Measurements from ENCODE around the gene SUSD4.
A peak's percentile ranks its signal among the peaks of the same experiment; 100 is the strongest.

The SUSD4 gene

GRCh38 chr1:223211323-223211985 is 152.5 kb downstream of the SUSD4 start:
- no peak for DNase-seq (ENCODE audit: low read depth)

GRCh38 chr1:223210788-223211120 is 153.2 kb downstream of the SUSD4 start:
- DNase-seq (ENCODE audit: low read depth): no peak

GRCh38 chr1:223209992-223210787 is 153.8 kb downstream of the SUSD4 start:
- DNase-seq (ENCODE audit: low read depth): no peak

GRCh38 chr1:223209293-223209898 is 154.6 kb downstream of the SUSD4 start:
- no peak for DNase-seq (ENCODE audit: low read depth)

- no peak for DNase-seq (ENCODE audit: low read depth)
Measured at GRCh38 chr1:223208164-223209076, 155.6 kb downstream of the SUSD4 start.

- peak; percentile 8 for DNase-seq (ENCODE audit: low read depth)
Measured at GRCh38 chr1:223207293-223208066, 156.5 kb downstream of the SUSD4 start.

GRCh38 chr1:223204424-223204823 is 159.6 kb downstream of the SUSD4 start:
- DNase-seq (ENCODE audit: low read depth): no peak

GRCh38 chr1:223203694-223204093 is 160.3 kb downstream of the SUSD4 start:
- DNase-seq (ENCODE audit: low read depth): no peak

- DNase-seq (ENCODE audit: low read depth): no peak
Measured at GRCh38 chr1:223203034-223203408, 161.0 kb downstream of the SUSD4 start.

- no peak for DNase-seq (ENCODE audit: low read depth)
Measured at GRCh38 chr1:223202376-223203033, 161.5 kb downstream of the SUSD4 start.

GRCh38 chr1:223201967-223202366 is 162.0 kb downstream of the SUSD4 start:
- no peak for DNase-seq (ENCODE audit: low read depth)

GRCh38 chr1:223200903-223201302 is 163.1 kb downstream of the SUSD4 start:
- DNase-seq (ENCODE audit: low read depth): no peak

- no peak for DNase-seq (ENCODE audit: low read depth)
Measured at GRCh38 chr1:223199094-223199647, 164.8 kb downstream of the SUSD4 start.

- no peak for DNase-seq (ENCODE audit: low read depth)
Measured at GRCh38 chr1:223198628-223198965, 165.4 kb downstream of the SUSD4 start.

- no peak for DNase-seq (ENCODE audit: low read depth)
Measured at GRCh38 chr1:223197923-223198627, 165.9 kb downstream of the SUSD4 start.

GRCh38 chr1:223189903-223190724 is 173.9 kb downstream of the SUSD4 start:
- DNase-seq (ENCODE audit: low read depth): no peak

GRCh38 chr1:223189525-223189902 is 174.5 kb downstream of the SUSD4 start:
- DNase-seq (ENCODE audit: low read depth): no peak

- no peak for DNase-seq (ENCODE audit: low read depth)
Measured at GRCh38 chr1:223188618-223189356, 175.2 kb downstream of the SUSD4 start.

GRCh38 chr1:223186800-223187199 is 177.2 kb downstream of the SUSD4 start:
- DNase-seq (ENCODE audit: low read depth): no peak
